Motor neuron (in vitro differentiated cells): ENCODE results near the gene CCDC57. TPM values are rescaled to one million over a fixed set of nuclear protein-coding genes. Genes with fewer than 3 reads are reported as not detected.
"Not testable (repeated sequence)": the region's sequence is repeated elsewhere in the genome, so short reads cannot be mapped to it uniquely, and the experiment has no call there.

Experiments
- ATAC-seq, 8 experiments: fragments of 200-7000 bp; cut with Tn5 transposase; replicated peaks in 6 of 8; 2 replicates each; pipeline ENCODE4 v1.8.0; 2021; ENCODE audit warnings: mild to moderate bottlenecking in 8 of 8, moderate library complexity in 8 of 8
- H3K27ac ChIP-seq, 2 donors: fragments of 250-450 bp; sonication (Bioruptor Pico); 2 replicates each; pipeline ENCODE4 v1.9.0; 2021; ENCODE audit warnings: antibody characterized with exemption in 2 of 2, mild to moderate bottlenecking in 2 of 2, moderate library complexity in 1 of 2
- H3K4me1 ChIP-seq, 2 donors: fragments of 250-450 bp; sonication (Bioruptor Pico); replicated peaks in 1 of 2; 2 replicates each; pipeline ENCODE4 v1.6.1; 2021; ENCODE audit warnings: antibody characterized with exemption in 2 of 2, mild to moderate bottlenecking in 2 of 2, moderate library complexity in 1 of 2
- H3K4me3 ChIP-seq, 5 donors: fragments of 250-450 bp; sonication (Bioruptor Pico); 2 replicates each; pipeline ENCODE4 v1.9.0; 2021; ENCODE audit warnings: antibody characterized with exemption in 5 of 5, mild to moderate bottlenecking in 5 of 5, moderate library complexity in 4 of 5
- WGBS, 10 experiments: fragments of 450-650 bp; shearing (Covaris generic); methylation state at CpG; one replicate each; pipeline ENCODE4 v1.0.0; 2022; 5-methylcytosine and 5-hydroxymethylcytosine counted together
- in situ Hi-C, 9 experiments: fragments of 400-800 bp; cut with MboI; loops; one replicate each; pipeline ENCODE4 v1.15.0; 2021; ENCODE audit warnings: low sequenced_read_pairs in 9 of 9, low pct_unique_long_range_greater_than_20kb in 2 of 9; ENCODE audit not compliant: unreplicated experiment in 9 of 9
- total RNA-seq, 8 experiments: library from RNA; unstranded; fragments of 300-600 nt; gene quantifications; 2 replicates each; pipeline versions ENCODE4 v1.2.3 to v1.2.4, GENCODE V29; 2022

The CCDC57 gene
- total RNA-seq, 8 experiments from 2014 or later = 13.6 to 68.8 (median 26.1) TPM

GRCh38 chr17:82133166-82133953, 79.3 kb downstream of the CCDC57 start:
- not testable (repeated sequence) for H3K27ac ChIP-seq, H3K4me3 ChIP-seq, H3K4me1 ChIP-seq
- peak in 3 of 8 experiments; percentile 31 to 97 (median 85) for ATAC-seq
- in situ Hi-C loops = loop anchor here in 2 of 9 experiments (25.0 kb wide), 1 partner anchor 96 kb away; the partner anchor contains the start of genes DCXR (in 2 of the 2) and RAC3 (in 2 of the 2)
- WGBS, 10 experiments = 38 to 100% (median 77%) methylated on average over 1 to 8 of the region's 8 CpGs

- H3K4me1 ChIP-seq = no peaks in the 10 kb centered on the region
- no peak for ATAC-seq
- no peak overlapping the region for H3K27ac ChIP-seq
- no peak overlapping the region for H3K4me3 ChIP-seq
- in situ Hi-C loops = loop anchor here in 2 of 9 experiments (25.0 kb wide), 1 partner anchor 92 kb away; the partner anchor contains the start of genes DCXR (in 2 of the 2) and RAC3 (in 2 of the 2)
- 50 to 100% (median 93%) methylated on average over 1 to 4 of the region's 4 CpGs; no CpG with 5 or more reads in 3 of the 10 experiments for WGBS, 10 experiments
These were observed 83.5 kb downstream of the CCDC57 start for GRCh38 chr17:82129095-82129494.

- Histone ChIP-seq H3K4me3 (no peak overlapping the region), H3K27ac (no peak overlapping the region), H3K4me1 (no peaks in the 10 kb centered on the region)
- WGBS, 10 experiments = 74% methylated on average over 6 of the region's 15 CpGs; no CpG with 5 or more reads in 9 of the 10 experiments
- ATAC-seq = no peak
- in situ Hi-C loops = loop anchor here in 2 of 9 experiments (25.0 kb wide), 1 partner anchor 91 kb away; the partner anchor contains the start of genes DCXR (in 2 of the 2) and RAC3 (in 2 of the 2)
These were observed 84.4 kb downstream of the CCDC57 start for GRCh38 chr17:82128287-82128686.

- H3K4me3 ChIP-seq = no peak overlapping the region
- H3K27ac ChIP-seq = no peak overlapping the region
- ATAC-seq = no peak
- in situ Hi-C loops = loop anchor here in 2 of 9 experiments (25.0 kb wide), 1 partner anchor 90 kb away; the partner anchor contains the start of genes DCXR (in 2 of the 2) and RAC3 (in 2 of the 2)
- H3K4me1 ChIP-seq = no peaks in the 10 kb centered on the region
- WGBS, 10 experiments = 100% methylated on average over 1 to 2 of the region's 9 CpGs; no CpG with 5 or more reads in 7 of the 10 experiments
These were observed 84.9 kb downstream of the CCDC57 start for GRCh38 chr17:82127704-82128103.

GRCh38 chr17:82127315-82127595, 85.4 kb downstream of the CCDC57 start:
- H3K4me3 ChIP-seq = no peak overlapping the region
- H3K4me1 ChIP-seq = no peaks in the 10 kb centered on the region
- in situ Hi-C loops = loop anchor here in 2 of 9 experiments (25.0 kb wide), 1 partner anchor 90 kb away; the partner anchor contains the start of genes DCXR (in 2 of the 2) and RAC3 (in 2 of the 2)
- 96% methylated on average over 4 of the region's 11 CpGs; no CpG with 5 or more reads in 9 of the 10 experiments for WGBS, 10 experiments
- ATAC-seq = no peak
- H3K27ac ChIP-seq = no peak overlapping the region

GRCh38 chr17:82126556-82127314, 85.9 kb downstream of the CCDC57 start:
- peak in 3 of 8 experiments; percentile 97 to 98 (median 97) for ATAC-seq
- in situ Hi-C loops = loop anchor here in 2 of 9 experiments (25.0 kb wide), 1 partner anchor 89 kb away; the partner anchor contains the start of genes DCXR (in 2 of the 2) and RAC3 (in 2 of the 2)
- 58 to 100% (median 84%) methylated on average over 1 to 21 of the region's 35 CpGs; no CpG with 5 or more reads in 1 of the 10 experiments for WGBS, 10 experiments
- no peak overlapping the region for H3K4me3 ChIP-seq
- no peak overlapping the region for H3K27ac ChIP-seq
- no peaks in the 10 kb centered on the region for H3K4me1 ChIP-seq

- no peak overlapping the region for H3K4me3 ChIP-seq
- in situ Hi-C loops = no loop called here
- H3K4me1 ChIP-seq = peaks cover 0 to 3% of the 10 kb centered on the region in 2 donors
- 82 to 100% (median 94%) methylated on average over 1 to 4 of the region's 4 CpGs; no CpG with 5 or more reads in 2 of the 10 experiments for WGBS, 10 experiments
- no peak overlapping the region for H3K27ac ChIP-seq
- no peak for ATAC-seq
These were observed 88.5 kb downstream of the CCDC57 start for GRCh38 chr17:82124101-82124500.

GRCh38 chr17:82121660-82122629, 90.7 kb downstream of the CCDC57 start:
- no peak overlapping the region for H3K27ac ChIP-seq
- in situ Hi-C loops = no loop called here
- WGBS, 10 experiments = 77 to 100% (median 89%) methylated on average over 1 to 11 of the region's 32 CpGs; no CpG with 5 or more reads in 4 of the 10 experiments

GRCh38 chr17:82121246-82121645, 91.4 kb downstream of the CCDC57 start:
- H3K4me3 ChIP-seq = no peak overlapping the region
- H3K27ac ChIP-seq = no peak overlapping the region
- peaks cover 0 to 11% of the 10 kb centered on the region in 2 donors for H3K4me1 ChIP-seq
- in situ Hi-C loops = no loop called here
- ATAC-seq = no peak
- 88 to 100% (median 100%) methylated on average over 1 to 2 of the region's 4 CpGs; no CpG with 5 or more reads in 7 of the 10 experiments for WGBS, 10 experiments

More at GRCh38 chr17:82121660-82122629, 90.7 kb downstream of the CCDC57 start:
- no peak overlapping the region for H3K4me3 ChIP-seq
- peaks cover 0 to 11% of the 10 kb centered on the region in 2 donors for H3K4me1 ChIP-seq
- no peak for ATAC-seq

GRCh38 chr17:82120148-82120547, 92.5 kb downstream of the CCDC57 start:
- WGBS, 10 experiments = 14 to 82% (median 54%) methylated on average over 1 to 11 of the region's 12 CpGs; no CpG with 5 or more reads in 2 of the 10 experiments
- in situ Hi-C loops = no loop called here
- ATAC-seq = peak in 5 of 8 experiments; percentile 27 to 98 (median 32)
- Histone ChIP-seq H3K4me3 (no peak overlapping the region), H3K27ac (no peak overlapping the region), H3K4me1 (peaks cover 0 to 11% of the 10 kb centered on the region in 2 donors)

- peak in 2 of 8 experiments; percentile 50 to 80 for ATAC-seq
- 60 to 100% (median 69%) methylated on average over 2 to 4 of the region's 12 CpGs; no CpG with 5 or more reads in 6 of the 10 experiments for WGBS, 10 experiments
- in situ Hi-C loops = no loop called here
- H3K4me3 ChIP-seq = no peak overlapping the region
- H3K4me1 ChIP-seq = peaks cover 0 to 11% of the 10 kb centered on the region in 2 donors
- H3K27ac ChIP-seq = no peak overlapping the region
These were observed 93.7 kb downstream of the CCDC57 start for GRCh38 chr17:82118815-82119380.
